PFSK-1 (cell line): ENCODE measurements around the gene SPAG8.

ENCODE experiments used
- POLR2AphosphoS5 ChIP-seq: IDR thresholded peaks from 2 replicates; pipeline ENCODE4 v1.6.1; 2012; ENCODE audit warnings: low read depth, mild to moderate bottlenecking, control low read depth, low read length, moderate library complexity
- REST ChIP-seq, 2 experiments: IDR thresholded peaks; 2 replicates each; pipeline versions ENCODE4 v1.6.1 to v1.8.0; 2011 to 2012; ENCODE audit warnings: low read depth in 2 of 2, low read length in 2 of 2, control low read depth in 1 of 2, inconsistent platforms in 1 of 2, mild to moderate bottlenecking in 1 of 2, moderate library complexity in 1 of 2; ENCODE audit not compliant: insufficient read depth in 1 of 2
- SIN3A ChIP-seq: IDR thresholded peaks from 2 replicates; pipeline ENCODE4 v1.6.1; 2012; ENCODE audit warnings: mild to moderate bottlenecking, low read length, moderate library complexity, borderline replicate concordance; ENCODE audit not compliant: insufficient read depth
- TAF1 ChIP-seq: IDR thresholded peaks from 2 replicates; pipeline ENCODE4 v1.6.1; 2012; ENCODE audit warnings: low read length, control low read depth, borderline replicate concordance; ENCODE audit not compliant: insufficient read depth

- TF ChIP-seq POLR2AphosphoS5, result no peak
- TF ChIP-seq TAF1, result no peak
- no peak for TF ChIP-seq SIN3A
- TF ChIP-seq REST (IDR thresholded peaks at IDR 0.05; ENCODE audit: insufficient read depth in 1 of 2, low read depth in 2 of 2, low read length in 2 of 2), result no peak
Measured at GRCh38 chr9:35771534-35771933, 40.5 kb downstream of the SPAG8 start.
